ENCODE measurements around the gene GOLGA5.

Gene GOLGA5

DNA sequence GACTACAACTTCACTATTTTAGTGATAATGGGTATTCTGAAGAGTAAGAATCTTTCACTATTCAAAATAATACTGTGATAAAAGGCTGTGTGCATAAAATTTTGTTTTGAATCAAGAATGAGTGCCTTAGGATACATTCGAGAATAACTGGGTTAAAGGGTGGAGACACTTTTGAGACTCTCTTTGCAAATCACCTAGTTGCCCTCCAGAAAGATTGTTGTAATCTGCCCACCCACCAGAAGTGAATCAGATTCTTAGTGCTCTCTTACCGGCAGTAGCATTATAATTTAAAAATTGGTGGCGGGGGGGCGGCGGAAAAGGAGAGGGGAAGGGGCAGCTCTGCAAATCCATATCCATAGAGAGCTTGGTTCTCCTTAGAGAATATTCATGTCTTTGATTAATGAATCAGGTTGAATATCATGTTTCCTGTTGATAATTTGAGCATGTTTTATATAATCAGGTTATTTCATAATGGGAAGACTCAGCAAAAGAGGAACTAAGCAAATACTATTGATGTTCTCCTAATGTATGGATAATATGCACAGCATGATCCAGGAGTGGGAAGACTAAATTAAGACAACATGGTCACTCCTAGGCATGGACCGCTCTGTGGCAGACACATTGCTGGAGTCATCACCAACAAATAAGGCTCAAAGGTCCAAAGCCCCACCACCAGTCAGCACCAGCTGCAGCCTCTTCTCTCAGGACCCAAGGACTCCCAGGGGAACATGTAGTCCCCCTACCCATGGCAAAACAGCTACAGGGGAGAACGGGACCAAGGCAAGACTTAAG is 66.1 kb downstream of the GOLGA5 start:
- TF ChIP-seq, protein P1, sequence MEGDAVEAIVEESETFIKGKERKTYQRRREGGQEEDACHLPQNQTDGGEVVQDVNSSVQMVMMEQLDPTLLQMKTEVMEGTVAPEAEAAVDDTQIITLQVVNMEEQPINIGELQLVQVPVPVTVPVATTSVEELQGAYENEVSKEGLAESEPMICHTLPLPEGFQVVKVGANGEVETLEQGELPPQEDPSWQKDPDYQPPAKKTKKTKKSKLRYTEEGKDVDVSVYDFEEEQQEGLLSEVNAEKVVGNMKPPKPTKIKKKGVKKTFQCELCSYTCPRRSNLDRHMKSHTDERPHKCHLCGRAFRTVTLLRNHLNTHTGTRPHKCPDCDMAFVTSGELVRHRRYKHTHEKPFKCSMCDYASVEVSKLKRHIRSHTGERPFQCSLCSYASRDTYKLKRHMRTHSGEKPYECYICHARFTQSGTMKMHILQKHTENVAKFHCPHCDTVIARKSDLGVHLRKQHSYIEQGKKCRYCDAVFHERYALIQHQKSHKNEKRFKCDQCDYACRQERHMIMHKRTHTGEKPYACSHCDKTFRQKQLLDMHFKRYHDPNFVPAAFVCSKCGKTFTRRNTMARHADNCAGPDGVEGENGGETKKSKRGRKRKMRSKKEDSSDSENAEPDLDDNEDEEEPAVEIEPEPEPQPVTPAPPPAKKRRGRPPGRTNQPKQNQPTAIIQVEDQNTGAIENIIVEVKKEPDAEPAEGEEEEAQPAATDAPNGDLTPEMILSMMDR (IDR thresholded peaks at IDR 0.05; ENCODE audit: insufficient read depth, low read depth, low read length, missing control alignments): no peak
- no peak for DNase-seq (ENCODE audit: low read depth)
- no peak overlapping the region for H3K4me3 ChIP-seq (ENCODE audit: low read depth, low read length)

DNA sequence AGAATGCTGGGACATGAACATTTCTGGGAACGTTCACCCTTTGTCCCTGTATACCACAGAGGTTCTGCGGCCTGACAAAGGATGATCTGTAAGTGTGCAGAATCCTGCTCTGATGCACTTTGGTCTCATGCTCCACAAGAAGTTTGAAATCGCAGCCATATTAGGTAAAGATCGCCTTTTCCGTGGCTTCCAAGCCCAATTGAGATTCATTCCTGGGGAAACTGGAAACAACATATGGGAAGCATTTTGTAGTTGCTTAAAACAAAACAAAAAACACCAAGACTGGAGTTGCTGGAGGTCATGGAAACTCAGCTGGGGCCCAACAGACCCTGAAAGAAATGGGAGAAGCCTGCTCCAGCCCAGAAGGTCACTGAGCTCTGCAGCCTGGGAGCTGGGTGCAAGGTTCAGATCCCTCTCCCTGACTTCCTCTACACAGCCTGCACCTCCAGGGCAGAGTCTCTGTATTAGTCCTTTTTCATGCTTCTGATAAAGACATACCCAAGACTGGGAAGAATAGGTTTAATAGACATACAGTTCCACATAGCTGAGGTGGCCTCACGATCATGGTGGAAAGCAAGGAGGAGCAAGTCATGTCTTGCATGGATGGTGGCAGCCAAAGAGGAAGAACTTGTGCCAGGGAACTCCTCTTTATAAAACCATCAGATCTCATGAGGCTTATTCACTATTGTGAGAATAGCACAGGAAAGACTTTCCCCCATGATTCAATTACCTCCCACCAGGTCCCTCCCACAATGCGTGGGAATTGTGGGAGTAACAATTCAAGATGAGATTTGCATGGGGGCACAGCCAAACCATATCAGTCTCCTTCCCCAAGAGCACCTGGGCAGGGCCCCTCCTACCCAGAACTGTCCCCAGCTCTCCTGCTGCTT is 68.0 kb downstream of the GOLGA5 start:
- TF ChIP-seq, protein P1 (IDR thresholded peaks at IDR 0.05; ENCODE audit: insufficient read depth, low read depth, low read length, missing control alignments): no peak
- no peak overlapping the region for H3K4me3 ChIP-seq (ENCODE audit: low read depth, low read length)
- DNase-seq (ENCODE audit: low read depth): no peak

DNA sequence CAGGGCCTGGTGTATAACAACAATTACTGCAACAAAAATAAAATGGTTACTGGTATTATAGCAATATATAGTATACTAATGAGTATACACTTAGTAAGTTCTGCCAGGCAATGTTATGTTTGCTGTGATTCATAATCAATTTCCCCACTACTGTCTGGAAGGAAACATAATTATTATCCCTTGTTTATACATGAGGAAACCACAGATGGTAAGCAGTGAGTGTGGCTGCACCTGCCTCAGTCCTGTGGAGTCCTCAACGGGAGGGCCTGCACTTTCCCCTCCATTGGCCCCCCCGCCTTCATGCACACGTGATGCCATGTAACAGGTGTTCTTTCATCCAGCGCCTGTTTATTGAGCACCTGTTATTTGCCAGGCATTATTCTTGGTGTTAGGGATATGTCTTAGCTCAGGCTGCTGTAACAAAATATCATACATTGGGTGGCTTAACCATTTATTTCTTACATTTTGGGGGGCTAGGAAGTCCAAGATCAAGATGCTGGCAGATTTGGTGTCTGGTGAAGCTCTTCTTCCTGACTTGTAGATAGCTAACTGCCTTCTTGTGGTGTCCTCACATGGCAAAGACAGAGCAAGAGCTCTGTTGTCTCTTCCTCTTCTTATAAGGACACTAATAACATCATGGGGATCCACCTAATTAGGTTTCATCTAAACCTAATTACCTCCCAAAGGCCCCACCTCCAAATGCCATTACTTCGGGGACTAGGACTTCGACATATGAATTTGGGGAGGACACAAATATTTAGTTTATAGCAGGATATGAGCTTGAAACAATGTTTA is 69.4 kb downstream of the GOLGA5 start:
- no peak overlapping the region for H3K4me3 ChIP-seq (ENCODE audit: low read depth, low read length)
- no peak for DNase-seq (ENCODE audit: low read depth)
- TF ChIP-seq, protein P1 (IDR thresholded peaks at IDR 0.05; ENCODE audit: insufficient read depth, low read depth, low read length, missing control alignments): no peak

DNA sequence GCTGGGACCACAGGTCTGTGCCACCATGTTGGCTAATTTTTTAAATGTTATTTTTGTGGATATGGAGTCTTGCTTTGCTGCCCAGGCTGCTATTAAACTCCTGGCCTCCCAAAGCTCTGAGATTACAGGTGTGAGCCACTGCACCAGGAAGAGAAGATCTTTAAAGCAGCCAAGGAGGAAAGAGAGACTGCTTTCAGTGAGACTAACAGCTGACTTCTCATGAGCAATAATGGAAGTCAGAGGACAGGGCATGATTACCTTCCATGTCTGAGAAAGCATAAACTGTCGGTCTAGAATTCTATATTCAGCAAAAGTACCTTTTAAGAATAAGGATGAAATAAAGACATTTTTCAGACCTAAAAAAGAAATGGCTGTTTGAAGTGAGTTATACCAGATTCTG is 71.6 kb downstream of the GOLGA5 start:
- no peak overlapping the region for H3K4me3 ChIP-seq (ENCODE audit: low read depth, low read length)

DNA sequence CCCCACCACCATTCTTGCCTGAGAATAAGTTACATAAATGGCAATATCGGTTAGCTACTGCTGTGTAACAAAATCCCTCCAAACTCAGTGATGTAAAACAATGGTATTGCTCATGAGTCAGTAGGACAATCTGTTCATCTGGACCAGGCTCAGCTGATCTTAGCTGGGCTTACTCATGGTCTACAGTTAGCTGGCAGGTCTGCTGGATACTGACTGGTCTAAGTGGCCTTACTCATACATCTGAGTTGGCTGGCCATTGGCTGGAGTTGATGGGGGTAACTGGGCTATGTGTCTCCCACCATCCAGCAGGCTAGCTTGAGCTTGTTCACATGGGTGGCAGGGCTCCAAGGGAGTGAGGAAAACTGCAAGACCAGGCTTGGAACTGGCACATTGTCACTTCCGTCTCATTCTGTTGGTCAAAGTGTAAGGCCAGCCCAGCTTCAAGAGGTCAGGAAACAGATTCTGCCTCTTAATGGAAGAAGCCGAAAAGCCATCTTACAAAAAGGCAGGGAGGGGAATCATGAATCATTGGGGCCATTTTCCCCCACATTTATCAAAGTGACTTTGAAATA is 72.2 kb downstream of the GOLGA5 start:
- H3K4me3 ChIP-seq (ENCODE audit: low read depth, low read length): no peak overlapping the region
- no peak for DNase-seq (ENCODE audit: low read depth)
- TF ChIP-seq, protein P1 (IDR thresholded peaks at IDR 0.05; ENCODE audit: insufficient read depth, low read depth, low read length, missing control alignments): no peak

More for the DNA sequence above, 71.6 kb downstream of the GOLGA5 start:
- TF ChIP-seq, protein P1 (IDR thresholded peaks at IDR 0.05; ENCODE audit: insufficient read depth, low read depth, low read length, missing control alignments): no peak
- DNase-seq (ENCODE audit: low read depth): no peak

Data from GM12865 (cell line).